HepG2 (cell line): ENCODE measurements around the gene FAM53C. TPM values are rescaled to one million over a fixed set of nuclear protein-coding genes. Genes with fewer than 3 reads are reported as not detected.

ENCODE experiments used
- CEBPG ChIP-seq: IDR thresholded peaks from 2 replicates; pipeline ENCODE4 v1.6.1; 2016
- FOXJ3 ChIP-seq: sonication (generic); formaldehyde crosslinking; IDR thresholded peaks from 2 replicates; pipeline ENCODE4 v1.4.0; 2020; ENCODE audit warnings: missing genetic modification reagents, mild to moderate bottlenecking, borderline replicate concordance
- MAF1 ChIP-seq: sonication (generic); formaldehyde crosslinking; IDR thresholded peaks from 2 replicates; pipeline ENCODE4 v1.5.0; 2020; ENCODE audit warnings: missing genetic modification reagents, borderline replicate concordance
- MAX ChIP-seq: IDR thresholded peaks from 2 replicates; pipeline ENCODE4 v1.6.1; 2012; ENCODE audit warnings: inconsistent platforms
- PAWR ChIP-seq: sonication (generic); formaldehyde crosslinking; IDR thresholded peaks from 2 replicates; pipeline ENCODE4 v1.4.0; 2020; ENCODE audit warnings: missing genetic modification reagents, mild to moderate bottlenecking, borderline replicate concordance
- RBM39 ChIP-seq: fragments of 200-400 bp; formaldehyde crosslinking; IDR thresholded peaks from one replicate; pipeline ENCODE4 v1.6.1; 2018; ENCODE audit warnings: antibody characterized with exemption, mild to moderate bottlenecking, low read depth, low read length; ENCODE audit not compliant: poor library complexity, severe bottlenecking
- REL ChIP-seq: sonication (generic); formaldehyde crosslinking; conservative IDR thresholded peaks from 2 replicates; pipeline ENCODE4 v1.8.0; 2022; ENCODE audit warnings: mild to moderate bottlenecking, missing genetic modification reagents, moderate library complexity
- RFXAP ChIP-seq: sonication (generic); formaldehyde crosslinking; IDR thresholded peaks from 2 replicates; pipeline ENCODE4 v1.4.0; 2020; ENCODE audit warnings: missing genetic modification reagents, borderline replicate concordance
- RNF2 ChIP-seq: fragments of 450-650 bp; conservative IDR thresholded peaks from 2 replicates; pipeline ENCODE4 v1.6.1; 2016; ENCODE audit warnings: low read depth
- SETDB1 ChIP-seq: sonication (generic); formaldehyde crosslinking; IDR thresholded peaks from 2 replicates; pipeline ENCODE4 v1.5.1; 2020; ENCODE audit warnings: missing genetic modification reagents, mild to moderate bottlenecking, borderline replicate concordance
- ZBTB21 ChIP-seq: sonication (generic); formaldehyde crosslinking; IDR thresholded peaks from 2 replicates; pipeline ENCODE4 v1.4.0; 2020; ENCODE audit warnings: missing genetic modification reagents
- ZBTB38 ChIP-seq: sonication (generic); formaldehyde crosslinking; IDR thresholded peaks from 2 replicates; pipeline ENCODE4 v1.5.1; 2020; ENCODE audit warnings: mild to moderate bottlenecking, missing genetic modification reagents
- ZNF446 ChIP-seq: sonication (generic); formaldehyde crosslinking; IDR thresholded peaks from 2 replicates; pipeline ENCODE4 v1.5.0; 2020; ENCODE audit warnings: mild to moderate bottlenecking, missing genetic modification reagents
- ZNF530 ChIP-seq: sonication (generic); formaldehyde crosslinking; IDR thresholded peaks from 2 replicates; pipeline ENCODE4 v1.5.0; 2020; ENCODE audit warnings: low read depth, mild to moderate bottlenecking, missing genetic modification reagents
- ZNF616 ChIP-seq: sonication (generic); formaldehyde crosslinking; IDR thresholded peaks from 2 replicates; pipeline ENCODE4 v1.5.0; 2020; ENCODE audit warnings: low read depth, mild to moderate bottlenecking, missing genetic modification reagents
- ZNF670 ChIP-seq: sonication (generic); formaldehyde crosslinking; IDR thresholded peaks from 2 replicates; pipeline ENCODE4 v1.8.0; 2022; ENCODE audit warnings: mild to moderate bottlenecking, missing genetic modification reagents, borderline replicate concordance
- ZNF781 ChIP-seq: sonication (generic); formaldehyde crosslinking; IDR thresholded peaks from 2 replicates; pipeline ENCODE4 v1.5.1; 2020; ENCODE audit warnings: borderline replicate concordance, mild to moderate bottlenecking, missing genetic modification reagents; ENCODE audit errors: not compliant biosample characterization
- polyA plus RNA-seq, 8 experiments: library from polyadenylated mRNA; depleted of rRNA in 3 of 8; stranded (reverse) in 7 of 8; unstranded in 1 of 8; fragments of >200 nt; fragmentation: Illumina TruSeq in 4 of 8; extraction: Trizol in 4 of 8; gene quantifications; 2 replicates each; pipeline versions ENCODE4 v1.2.1 to v1.2.3, GENCODE V29; 2011 to 2016; ENCODE audit warnings: low read depth in 4 of 8, missing spikeins in 1 of 8, mixed read lengths in 1 of 8; ENCODE audit not compliant: insufficient read depth in 1 of 8
- total RNA-seq, 5 experiments: library from RNA; depleted of rRNA; stranded (reverse); fragments of >200 nt; fragmentation: Illumina TruSeq; extraction: Trizol; gene quantifications; 2 replicates each; pipeline ENCODE4 v1.2.3, GENCODE V29; 2016; ENCODE audit warnings: low read depth in 1 of 5
- TF ChIP-seq, protein P1 (sequence below): IDR thresholded peaks from 2 replicates; pipeline ENCODE4 v1.6.1; 2016; ENCODE audit warnings: missing genetic modification reagents, missing compliant biosample characterization
- TF ChIP-seq, protein P2 (sequence below): sonication (generic); formaldehyde crosslinking; conservative IDR thresholded peaks from 2 replicates; pipeline ENCODE4 v1.8.0; 2022; ENCODE audit warnings: mild to moderate bottlenecking, moderate library complexity, missing genetic modification reagents
- TF ChIP-seq, protein P3 (sequence below): sonication (generic); formaldehyde crosslinking; conservative IDR thresholded peaks from 2 replicates; pipeline ENCODE4 v1.4.0; 2020; ENCODE audit warnings: missing genetic modification reagents
- TF ChIP-seq, protein P4 (sequence below): IDR thresholded peaks from 2 replicates; pipeline ENCODE4 v1.6.1; 2016; ENCODE audit warnings: control low read depth
- TF ChIP-seq, protein P5 (sequence below): sonication (generic); formaldehyde crosslinking; IDR thresholded peaks from 2 replicates; pipeline ENCODE4 v1.5.0; 2020; ENCODE audit warnings: missing genetic modification reagents
- TF ChIP-seq, protein P6 (sequence below): sonication (generic); formaldehyde crosslinking; IDR thresholded peaks from 2 replicates; pipeline ENCODE4 v1.9.0; 2021; ENCODE audit warnings: missing genetic modification reagents, mild to moderate bottlenecking, borderline replicate concordance

FAM53C gene
- total and polyA plus RNA-seq, 2 of the 13 experiments (the other 11 are each of a cell fraction or from before 2014, with no cell fraction given), result 26.9 to 30.1 TPM

DNA sequence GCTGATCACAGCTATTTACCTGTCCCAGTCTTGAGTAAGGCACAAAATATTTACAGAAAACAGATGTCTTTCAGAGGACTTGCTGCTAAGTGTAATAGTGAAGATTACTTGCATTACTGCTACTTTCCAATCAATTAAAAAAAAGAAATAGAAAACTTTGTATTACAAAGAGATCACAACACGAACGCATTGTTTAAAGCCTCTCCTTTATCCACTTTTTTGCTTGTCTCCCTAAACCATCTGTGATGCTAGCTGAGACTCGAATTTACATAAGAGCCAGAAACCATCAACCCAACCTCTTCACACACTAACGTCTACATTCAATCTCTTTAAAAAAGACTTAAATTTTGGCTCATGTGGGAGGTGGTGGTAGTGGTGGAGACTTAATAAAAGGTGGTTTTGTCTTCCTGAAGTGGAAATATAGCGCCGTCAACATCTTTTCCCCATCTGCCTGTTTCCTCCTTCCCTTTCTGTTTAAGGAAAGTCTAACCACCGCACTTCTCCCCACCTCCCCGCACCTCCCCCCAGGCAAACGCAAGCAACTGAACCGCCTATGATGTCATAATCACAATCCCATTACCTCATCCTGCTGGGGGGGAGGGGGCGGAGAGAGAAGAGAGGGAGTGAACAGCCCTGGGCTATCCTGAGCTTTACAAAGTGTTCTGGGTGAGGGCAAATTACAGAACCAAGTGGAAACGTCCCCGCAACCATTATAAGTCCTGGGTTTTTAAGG lies 948 bp upstream of the FAM53C start (continued):
- TF ChIP-seq MAF1 (CRISPR knock-in tag) (no peak), ZBTB38 (no peak), ZNF446 (CRISPR knock-in tag) (no peak; the same call in 1 of the 2 replicates), ZNF781 (peak; percentile 65), ZNF616 (no peak), RNF2 (no peak), PAWR (CRISPR knock-in tag) (no peak), CEBPG (CRISPR knock-in tag) (peak; percentile 62), ZNF670 (no peak), ZNF530 (CRISPR knock-in tag) (no peak), FOXJ3 (CRISPR knock-in tag) (0 out of 2 replicates have a peak, but pooled peaks have one; percentile 7), MAX (no peak), SETDB1 (CRISPR knock-in tag) (no peak), RFXAP (no peak), REL (CRISPR knock-in tag) (no peak), RBM39 (no peak), ZBTB21 (CRISPR knock-in tag) (peak; percentile 100)
- TF ChIP-seq, protein P1, sequence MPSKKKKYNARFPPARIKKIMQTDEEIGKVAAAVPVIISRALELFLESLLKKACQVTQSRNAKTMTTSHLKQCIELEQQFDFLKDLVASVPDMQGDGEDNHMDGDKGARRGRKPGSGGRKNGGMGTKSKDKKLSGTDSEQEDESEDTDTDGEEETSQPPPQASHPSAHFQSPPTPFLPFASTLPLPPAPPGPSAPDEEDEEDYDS (CRISPR knock-in tag), result no peak
- TF ChIP-seq, protein P2, sequence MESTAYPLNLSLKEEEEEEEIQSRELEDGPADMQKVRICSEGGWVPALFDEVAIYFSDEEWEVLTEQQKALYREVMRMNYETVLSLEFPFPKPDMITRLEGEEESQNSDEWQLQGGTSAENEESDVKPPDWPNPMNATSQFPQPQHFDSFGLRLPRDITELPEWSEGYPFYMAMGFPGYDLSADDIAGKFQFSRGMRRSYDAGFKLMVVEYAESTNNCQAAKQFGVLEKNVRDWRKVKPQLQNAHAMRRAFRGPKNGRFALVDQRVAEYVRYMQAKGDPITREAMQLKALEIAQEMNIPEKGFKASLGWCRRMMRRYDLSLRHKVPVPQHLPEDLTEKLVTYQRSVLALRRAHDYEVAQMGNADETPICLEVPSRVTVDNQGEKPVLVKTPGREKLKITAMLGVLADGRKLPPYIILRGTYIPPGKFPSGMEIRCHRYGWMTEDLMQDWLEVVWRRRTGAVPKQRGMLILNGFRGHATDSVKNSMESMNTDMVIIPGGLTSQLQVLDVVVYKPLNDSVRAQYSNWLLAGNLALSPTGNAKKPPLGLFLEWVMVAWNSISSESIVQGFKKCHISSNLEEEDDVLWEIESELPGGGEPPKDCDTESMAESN (CRISPR knock-in tag), result no peak
- TF ChIP-seq, protein P3, sequence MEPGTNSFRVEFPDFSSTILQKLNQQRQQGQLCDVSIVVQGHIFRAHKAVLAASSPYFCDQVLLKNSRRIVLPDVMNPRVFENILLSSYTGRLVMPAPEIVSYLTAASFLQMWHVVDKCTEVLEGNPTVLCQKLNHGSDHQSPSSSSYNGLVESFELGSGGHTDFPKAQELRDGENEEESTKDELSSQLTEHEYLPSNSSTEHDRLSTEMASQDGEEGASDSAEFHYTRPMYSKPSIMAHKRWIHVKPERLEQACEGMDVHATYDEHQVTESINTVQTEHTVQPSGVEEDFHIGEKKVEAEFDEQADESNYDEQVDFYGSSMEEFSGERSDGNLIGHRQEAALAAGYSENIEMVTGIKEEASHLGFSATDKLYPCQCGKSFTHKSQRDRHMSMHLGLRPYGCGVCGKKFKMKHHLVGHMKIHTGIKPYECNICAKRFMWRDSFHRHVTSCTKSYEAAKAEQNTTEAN (CRISPR knock-in tag), result no peak
- TF ChIP-seq, protein P4, sequence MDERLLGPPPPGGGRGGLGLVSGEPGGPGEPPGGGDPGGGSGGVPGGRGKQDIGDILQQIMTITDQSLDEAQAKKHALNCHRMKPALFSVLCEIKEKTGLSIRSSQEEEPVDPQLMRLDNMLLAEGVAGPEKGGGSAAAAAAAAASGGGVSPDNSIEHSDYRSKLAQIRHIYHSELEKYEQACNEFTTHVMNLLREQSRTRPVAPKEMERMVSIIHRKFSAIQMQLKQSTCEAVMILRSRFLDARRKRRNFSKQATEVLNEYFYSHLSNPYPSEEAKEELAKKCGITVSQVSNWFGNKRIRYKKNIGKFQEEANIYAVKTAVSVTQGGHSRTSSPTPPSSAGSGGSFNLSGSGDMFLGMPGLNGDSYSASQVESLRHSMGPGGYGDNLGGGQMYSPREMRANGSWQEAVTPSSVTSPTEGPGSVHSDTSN (CRISPR knock-in tag), result no peak
- TF ChIP-seq, protein P5, sequence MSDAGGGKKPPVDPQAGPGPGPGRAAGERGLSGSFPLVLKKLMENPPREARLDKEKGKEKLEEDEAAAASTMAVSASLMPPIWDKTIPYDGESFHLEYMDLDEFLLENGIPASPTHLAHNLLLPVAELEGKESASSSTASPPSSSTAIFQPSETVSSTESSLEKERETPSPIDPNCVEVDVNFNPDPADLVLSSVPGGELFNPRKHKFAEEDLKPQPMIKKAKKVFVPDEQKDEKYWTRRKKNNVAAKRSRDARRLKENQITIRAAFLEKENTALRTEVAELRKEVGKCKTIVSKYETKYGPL (CRISPR knock-in tag), result no peak
- TF ChIP-seq, protein P6, sequence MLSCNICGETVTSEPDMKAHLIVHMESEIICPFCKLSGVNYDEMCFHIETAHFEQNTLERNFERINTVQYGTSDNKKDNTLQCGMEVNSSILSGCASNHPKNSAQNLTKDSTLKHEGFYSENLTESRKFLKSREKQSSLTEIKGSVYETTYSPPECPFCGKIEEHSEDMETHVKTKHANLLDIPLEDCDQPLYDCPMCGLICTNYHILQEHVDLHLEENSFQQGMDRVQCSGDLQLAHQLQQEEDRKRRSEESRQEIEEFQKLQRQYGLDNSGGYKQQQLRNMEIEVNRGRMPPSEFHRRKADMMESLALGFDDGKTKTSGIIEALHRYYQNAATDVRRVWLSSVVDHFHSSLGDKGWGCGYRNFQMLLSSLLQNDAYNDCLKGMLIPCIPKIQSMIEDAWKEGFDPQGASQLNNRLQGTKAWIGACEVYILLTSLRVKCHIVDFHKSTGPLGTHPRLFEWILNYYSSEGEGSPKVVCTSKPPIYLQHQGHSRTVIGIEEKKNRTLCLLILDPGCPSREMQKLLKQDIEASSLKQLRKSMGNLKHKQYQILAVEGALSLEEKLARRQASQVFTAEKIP (CRISPR knock-in tag), result no peak
